ENCODE data around the gene ALKBH4.

DNA sequence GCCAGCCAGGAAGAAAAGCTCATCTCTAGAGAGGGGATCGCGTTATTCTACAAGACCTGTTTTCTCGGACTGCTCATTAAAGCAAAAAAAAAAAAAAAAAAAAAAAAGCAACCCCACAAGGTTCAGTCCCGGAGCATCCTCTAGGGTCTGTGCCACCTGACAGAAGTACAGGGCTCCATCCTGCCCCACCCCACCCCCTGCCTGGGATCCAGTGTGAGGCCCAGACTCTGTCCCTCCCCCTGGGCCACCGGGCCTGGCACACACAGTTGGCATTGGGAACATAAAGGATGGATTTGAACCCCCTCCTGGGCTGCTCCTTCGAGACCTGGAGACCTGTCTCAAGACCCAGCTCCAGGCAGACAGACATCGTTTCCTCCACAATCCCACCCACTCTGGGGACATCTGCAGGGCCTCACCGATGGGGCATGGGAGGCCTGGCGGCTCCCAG, 30.6 kb downstream of the ALKBH4 start:
- no peak for TF ChIP-seq GLIS3 (CRISPR knock-in tag; IDR thresholded peaks at IDR 0.05)
- TF ChIP-seq PATZ1 (CRISPR knock-in tag; IDR thresholded peaks at IDR 0.05; ENCODE audit: borderline replicate concordance): no peak

Data from SK-N-SH treated with all-trans-retinoic acid at 6 μM for 48 hours (cell line).